SK-N-SH treated with all-trans-retinoic acid at 6 μM for 48 hours (cell line): ENCODE data around the gene OSBPL2.

ENCODE experiments used
- ATAC-seq: fragments of 200-7000 bp; cut with Tn5 transposase; 3 replicates; pipeline ENCODE4 v1.9.1; 2020; ENCODE audit warnings: mild to moderate bottlenecking, moderate library complexity
- ARNTL ChIP-seq: fragments of 450-650 bp; formaldehyde crosslinking; IDR thresholded peaks from 2 replicates; pipeline ENCODE4 v1.5.0; 2020; ENCODE audit warnings: low read depth, mild to moderate bottlenecking, moderate library complexity, borderline replicate concordance
- CREB5 ChIP-seq: fragments of 250-450 bp; sonication (Bioruptor Pico); IDR thresholded peaks from 2 replicates; pipeline ENCODE4 v1.5.1; 2020; ENCODE audit warnings: low read depth, mild to moderate bottlenecking, moderate library complexity
- CSDC2 ChIP-seq: fragments of 250-450 bp; sonication (Bioruptor Pico); IDR thresholded peaks from 2 replicates; pipeline ENCODE4 v1.5.0; 2020; ENCODE audit warnings: mild to moderate bottlenecking, moderate library complexity
- CSRNP3 ChIP-seq: fragments of 250-450 bp; sonication (Bioruptor Pico); IDR thresholded peaks from 2 replicates; pipeline ENCODE4 v1.5.1; 2021; ENCODE audit warnings: mild to moderate bottlenecking, moderate library complexity
- ESRRG ChIP-seq: fragments of 250-450 bp; sonication (Bioruptor Pico); IDR thresholded peaks from 2 replicates; pipeline ENCODE4 v1.6.1; 2021; ENCODE audit warnings: mild to moderate bottlenecking
- GLIS3 ChIP-seq: fragments of 250-450 bp; sonication (Bioruptor Pico); IDR thresholded peaks from 2 replicates; pipeline ENCODE4 v1.5.0; 2020; ENCODE audit warnings: mild to moderate bottlenecking, moderate library complexity
- ISL1 ChIP-seq: fragments of 250-450 bp; sonication (Bioruptor Pico); IDR thresholded peaks from 2 replicates; pipeline ENCODE4 v2.1.2; 2022; ENCODE audit warnings: mild to moderate bottlenecking, moderate library complexity
- OSR1 ChIP-seq: fragments of 250-450 bp; sonication (Bioruptor Pico); IDR thresholded peaks from 2 replicates; pipeline ENCODE4 v1.8.0; 2022; ENCODE audit warnings: moderate library complexity, mild to moderate bottlenecking, inconsistent platforms
- POU6F1 ChIP-seq: fragments of 250-450 bp; sonication (Bioruptor Pico); IDR thresholded peaks from 2 replicates; pipeline ENCODE4 v1.8.0; 2021; ENCODE audit warnings: low read depth, mild to moderate bottlenecking, moderate library complexity, borderline replicate concordance
- PPARA ChIP-seq: fragments of 250-450 bp; sonication (Bioruptor Pico); IDR thresholded peaks from 2 replicates; pipeline ENCODE4 v1.5.0; 2020; ENCODE audit warnings: mild to moderate bottlenecking, borderline replicate concordance
- RARB ChIP-seq: fragments of 250-450 bp; sonication (Bioruptor Pico); IDR thresholded peaks from 2 replicates; pipeline ENCODE4 v1.8.0; 2021; ENCODE audit warnings: mild to moderate bottlenecking, moderate library complexity
- SNAI2 ChIP-seq: fragments of 250-450 bp; sonication (Bioruptor Pico); IDR thresholded peaks from 2 replicates; pipeline ENCODE4 v1.5.0; 2020; ENCODE audit warnings: mild to moderate bottlenecking, moderate library complexity
- TCF4 ChIP-seq: fragments of 250-450 bp; sonication (Bioruptor Pico); IDR thresholded peaks from 2 replicates; pipeline ENCODE4 v1.8.0; 2021; ENCODE audit warnings: mild to moderate bottlenecking, moderate library complexity, borderline replicate concordance
- TSHZ2 ChIP-seq: fragments of 250-450 bp; sonication (Bioruptor Pico); IDR thresholded peaks from 2 replicates; pipeline ENCODE4 v1.5.0; 2020; ENCODE audit warnings: mild to moderate bottlenecking, moderate library complexity
- ZC3H10 ChIP-seq: fragments of 250-450 bp; sonication (Bioruptor Pico); IDR thresholded peaks from 2 replicates; pipeline ENCODE4 v1.5.1; 2021; ENCODE audit warnings: mild to moderate bottlenecking, moderate library complexity
- ZFP3 ChIP-seq: fragments of 250-450 bp; sonication (Bioruptor Pico); IDR thresholded peaks from 2 replicates; pipeline ENCODE4 v1.5.0; 2020; ENCODE audit warnings: mild to moderate bottlenecking, moderate library complexity
- ZFP30 ChIP-seq: fragments of 450-650 bp; formaldehyde crosslinking; IDR thresholded peaks from 2 replicates; pipeline ENCODE4 v1.5.0; 2022; ENCODE audit warnings: mild to moderate bottlenecking, moderate library complexity
- ZNF565 ChIP-seq: fragments of 450-650 bp; formaldehyde crosslinking; conservative IDR thresholded peaks from 2 replicates; pipeline ENCODE4 v1.5.0; 2020; ENCODE audit warnings: low read depth, mild to moderate bottlenecking, moderate library complexity
- ZNF70 ChIP-seq: fragments of 450-650 bp; formaldehyde crosslinking; IDR thresholded peaks from 2 replicates; pipeline ENCODE4 v1.5.0; 2020; ENCODE audit warnings: mild to moderate bottlenecking, moderate library complexity
- ZNF8 ChIP-seq: fragments of 450-650 bp; formaldehyde crosslinking; IDR thresholded peaks from 2 replicates; pipeline ENCODE4 v1.5.0; 2020; ENCODE audit warnings: mild to moderate bottlenecking, moderate library complexity

The OSBPL2 gene

GRCh38 chr20:62342910-62343309 is 104.6 kb downstream of the OSBPL2 start:
- TF ChIP-seq ISL1 (CRISPR knock-in tag) (no peak), RARB (no peak), ZFP3 (no peak), ZFP30 (no peak), TCF4 (CRISPR knock-in tag) (no peak), POU6F1 (no peak), GLIS3 (CRISPR knock-in tag) (no peak), CSDC2 (CRISPR knock-in tag) (no peak), OSR1 (CRISPR knock-in tag) (no peak), ESRRG (no peak), ZNF565 (CRISPR knock-in tag) (no peak), SNAI2 (CRISPR knock-in tag) (no peak), ZNF70 (no peak), PPARA (CRISPR knock-in tag) (no peak), CSRNP3 (CRISPR knock-in tag) (no peak), CREB5 (CRISPR knock-in tag) (no peak), ZNF8 (CRISPR knock-in tag) (no peak), ZC3H10 (no peak)
- ATAC-seq: no peak

- ATAC-seq: no peak
- TF ChIP-seq ZFP3 (no peak), CSRNP3 (CRISPR knock-in tag) (no peak), POU6F1 (no peak), TSHZ2 (CRISPR knock-in tag) (no peak), SNAI2 (CRISPR knock-in tag) (no peak), CREB5 (CRISPR knock-in tag) (no peak), ZNF8 (CRISPR knock-in tag) (no peak)
Measured at GRCh38 chr20:62344092-62344491, 105.8 kb downstream of the OSBPL2 start.

GRCh38 chr20:62344782-62345181 is 106.5 kb downstream of the OSBPL2 start:
- TF ChIP-seq CSDC2 (CRISPR knock-in tag) (no peak), SNAI2 (CRISPR knock-in tag) (no peak), ARNTL (CRISPR knock-in tag) (no peak)
- ATAC-seq: no peak
